ENCODE measurements around the gene CADPS2.

DNA sequence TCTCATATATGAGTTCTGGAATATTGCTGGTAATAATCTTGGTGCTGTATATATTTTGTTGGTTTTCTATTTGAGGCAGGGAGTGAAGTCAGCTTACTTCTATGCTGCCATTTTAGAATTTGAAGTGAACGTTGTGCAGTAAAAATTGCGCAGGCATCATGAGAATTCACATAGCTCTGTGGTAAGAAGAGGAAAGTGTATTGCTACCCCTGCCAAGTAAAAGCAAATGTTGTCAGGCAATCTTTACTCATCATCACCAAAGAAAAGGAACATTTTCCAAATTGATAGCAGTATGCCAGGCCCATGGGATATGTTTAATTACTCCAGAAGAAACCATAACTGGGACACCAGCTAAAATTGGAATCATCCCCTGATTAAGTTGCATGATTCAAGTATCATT lies 595.1 kb downstream of the CADPS2 start:
- TF ChIP-seq, protein P1, sequence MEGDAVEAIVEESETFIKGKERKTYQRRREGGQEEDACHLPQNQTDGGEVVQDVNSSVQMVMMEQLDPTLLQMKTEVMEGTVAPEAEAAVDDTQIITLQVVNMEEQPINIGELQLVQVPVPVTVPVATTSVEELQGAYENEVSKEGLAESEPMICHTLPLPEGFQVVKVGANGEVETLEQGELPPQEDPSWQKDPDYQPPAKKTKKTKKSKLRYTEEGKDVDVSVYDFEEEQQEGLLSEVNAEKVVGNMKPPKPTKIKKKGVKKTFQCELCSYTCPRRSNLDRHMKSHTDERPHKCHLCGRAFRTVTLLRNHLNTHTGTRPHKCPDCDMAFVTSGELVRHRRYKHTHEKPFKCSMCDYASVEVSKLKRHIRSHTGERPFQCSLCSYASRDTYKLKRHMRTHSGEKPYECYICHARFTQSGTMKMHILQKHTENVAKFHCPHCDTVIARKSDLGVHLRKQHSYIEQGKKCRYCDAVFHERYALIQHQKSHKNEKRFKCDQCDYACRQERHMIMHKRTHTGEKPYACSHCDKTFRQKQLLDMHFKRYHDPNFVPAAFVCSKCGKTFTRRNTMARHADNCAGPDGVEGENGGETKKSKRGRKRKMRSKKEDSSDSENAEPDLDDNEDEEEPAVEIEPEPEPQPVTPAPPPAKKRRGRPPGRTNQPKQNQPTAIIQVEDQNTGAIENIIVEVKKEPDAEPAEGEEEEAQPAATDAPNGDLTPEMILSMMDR (IDR thresholded peaks at IDR 0.05): no peak
- TF ChIP-seq POLR2AphosphoS5 (IDR thresholded peaks at IDR 0.05) (no peak), POLR2A (IDR thresholded peaks at IDR 0.05) (no peak)
